ENCODE measurements around the gene SERPINB3.
A peak's percentile ranks its signal among the peaks of the same experiment; 100 is the strongest.
"Not testable (repeated sequence)": the region's sequence is repeated elsewhere in the genome, so short reads cannot be mapped to it uniquely, and the experiment has no call there.

Gene SERPINB3

DNA sequence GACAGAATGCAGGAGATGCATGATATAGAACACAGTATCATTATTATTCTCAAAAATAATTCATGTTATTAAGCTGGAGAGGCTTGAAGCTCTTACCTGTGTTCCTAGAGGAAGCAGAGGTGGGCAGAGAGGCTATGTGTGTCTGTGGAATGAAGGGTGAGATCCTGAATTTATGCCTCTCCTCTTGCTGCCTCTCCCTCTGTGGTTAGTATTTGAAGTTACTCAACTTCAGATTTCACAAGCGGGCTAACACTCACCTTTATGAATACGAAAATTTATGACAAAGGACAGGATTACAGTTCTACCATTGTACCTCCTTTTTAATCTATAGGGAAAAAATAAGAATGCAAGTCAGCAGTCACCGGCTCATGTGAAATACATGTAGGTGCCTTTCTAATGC is at the start of gene SERPINB3:
TSS of gene SERPINB3 (minus strand) at position 144 of the 400 bp plus-strand sequence. CDS start 677 bp downstream, outside the sequence.
- not testable (repeated sequence) for DNase-seq

GRCh38 chr18:63708650-63709049 is 47.0 kb upstream of the SERPINB3 start:
- DNase-seq, result no peak

DNA sequence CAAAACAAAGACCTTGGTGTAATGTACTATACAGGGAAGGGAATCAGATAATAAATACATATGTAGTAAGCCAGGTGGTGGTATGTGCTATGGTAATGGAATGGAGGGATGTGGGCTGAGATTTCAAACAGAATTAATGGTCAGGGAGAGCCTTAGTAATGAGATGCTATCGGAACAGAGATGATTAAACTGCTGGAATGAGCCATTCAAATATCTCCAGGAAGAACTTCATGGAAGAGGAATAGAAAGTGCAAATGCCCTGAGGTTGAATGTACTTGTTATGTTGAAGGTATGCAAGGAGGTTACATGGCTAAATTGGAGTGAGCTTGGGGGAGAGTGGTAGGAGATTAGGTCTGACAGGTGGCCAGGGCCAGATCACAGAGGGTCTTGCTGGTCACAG is 46.1 kb upstream of the SERPINB3 start:
- no peak for DNase-seq

DNA sequence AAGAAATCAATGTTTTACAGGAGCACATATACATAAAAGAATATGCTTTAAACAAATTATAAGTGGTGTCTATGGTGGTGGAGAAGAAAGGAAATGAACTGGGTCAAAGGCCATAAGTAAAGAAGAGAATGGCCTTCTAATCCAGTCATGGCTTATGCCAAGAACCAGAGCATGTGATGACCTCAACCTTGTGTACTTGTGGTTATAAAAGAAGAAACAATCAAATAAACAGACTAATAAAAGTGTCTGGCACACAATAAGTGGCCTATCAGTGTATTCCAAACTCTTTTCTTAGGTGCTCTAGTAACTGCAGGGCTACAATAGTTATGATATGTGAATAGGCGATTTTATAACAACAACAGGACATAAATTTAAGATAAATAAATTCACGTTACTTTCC is 43.7 kb upstream of the SERPINB3 start:
- no peak for DNase-seq

DNA sequence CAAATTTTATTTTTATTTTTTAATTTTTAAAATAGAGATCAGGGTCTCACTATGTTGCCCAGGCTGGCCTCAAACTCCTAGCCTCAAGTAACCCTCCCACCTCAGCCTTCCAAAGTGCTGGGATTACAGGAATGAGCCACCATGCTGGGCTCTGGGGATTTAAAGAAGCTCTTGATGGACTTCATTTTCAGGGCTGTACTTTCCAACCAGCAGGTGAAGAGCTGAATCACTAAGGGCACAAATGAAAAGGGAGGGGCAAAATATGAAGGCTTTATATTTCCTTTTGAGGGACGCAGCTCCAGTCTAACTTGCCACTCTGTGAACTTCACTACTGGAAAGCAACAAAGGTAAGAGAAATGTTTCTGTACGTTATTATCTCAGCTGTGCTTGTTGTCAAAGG is 41.0 kb upstream of the SERPINB3 start, which contains the start of gene SERPINB11:
TSS of gene SERPINB11 (plus strand) at position 301 of the 400 bp plus-strand sequence. CDS start 7,234 bp downstream, outside the sequence.
- DNase-seq, result no peak

DNA sequence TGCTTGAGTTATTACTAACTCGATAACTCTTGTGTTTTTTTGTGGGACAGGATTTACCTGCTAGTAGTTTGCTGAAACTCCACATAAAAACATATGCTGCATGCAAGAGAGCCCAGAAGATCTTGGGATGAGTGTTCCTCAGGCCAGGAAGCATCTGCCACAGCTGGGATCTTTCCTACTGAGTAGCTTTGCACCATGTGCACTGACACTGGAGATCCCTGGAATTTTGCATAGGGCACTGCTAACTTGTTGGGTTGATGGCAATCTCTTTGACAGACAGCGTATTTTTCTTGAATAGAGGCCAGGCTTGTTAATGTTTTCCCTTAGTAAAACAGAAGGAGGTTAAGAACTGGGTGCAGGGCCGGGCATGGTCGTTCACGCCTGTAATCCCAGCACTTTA is 40.3 kb upstream of the SERPINB3 start:
- DNase-seq, result no peak

GRCh38 chr18:63700501-63700900 is 38.8 kb upstream of the SERPINB3 start:
- DNase-seq, result no peak

- no peak for DNase-seq
Observed at GRCh38 chr18:63697097-63697660, 35.5 kb upstream of the SERPINB3 start.

DNA sequence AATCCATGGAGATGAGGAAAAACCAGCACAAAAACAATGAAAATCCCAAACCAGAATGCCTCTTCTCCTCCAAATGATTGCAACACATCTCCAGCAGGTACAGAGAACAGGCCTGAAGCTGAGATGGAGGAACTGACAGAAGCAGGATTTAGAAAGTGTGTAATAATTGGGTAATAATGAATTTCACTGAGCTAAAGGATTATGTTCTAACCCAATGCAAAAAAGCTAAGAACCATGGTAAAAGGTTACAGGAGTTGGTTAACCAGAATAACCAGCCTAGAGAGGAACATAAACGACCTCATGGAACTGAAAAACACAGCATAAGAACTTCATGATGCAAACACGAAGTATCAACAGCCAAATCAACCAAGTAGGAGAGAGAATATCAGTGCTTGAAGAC is 27.4 kb upstream of the SERPINB3 start:
- DNase-seq, result no peak

GRCh38 chr18:63686871-63687270 is 25.2 kb upstream of the SERPINB3 start:
- no peak for DNase-seq

GRCh38 chr18:63684718-63685117 is 23.0 kb upstream of the SERPINB3 start:
- no peak for DNase-seq

GRCh38 chr18:63683890-63684289 is 22.2 kb upstream of the SERPINB3 start:
- no peak for DNase-seq

DNA sequence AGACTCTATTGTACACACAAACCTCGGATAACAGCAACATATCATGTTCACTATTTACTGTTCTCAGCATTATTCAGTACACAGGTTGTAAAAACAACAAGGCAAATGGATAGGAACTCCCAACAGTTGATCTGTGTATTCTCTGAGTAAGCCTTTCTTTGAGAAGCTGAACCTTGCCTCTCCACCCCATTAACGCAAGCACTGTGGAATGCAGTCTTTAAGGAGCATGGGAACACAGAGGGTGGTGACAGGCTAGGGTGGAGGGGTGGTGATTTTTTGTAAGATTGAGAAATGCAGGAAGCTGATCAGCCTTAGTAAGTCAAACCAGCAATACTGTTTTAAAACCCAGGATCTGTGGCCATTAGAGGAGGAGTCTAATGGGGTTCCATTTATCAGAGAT is 21.5 kb upstream of the SERPINB3 start:
- no peak for DNase-seq

DNA sequence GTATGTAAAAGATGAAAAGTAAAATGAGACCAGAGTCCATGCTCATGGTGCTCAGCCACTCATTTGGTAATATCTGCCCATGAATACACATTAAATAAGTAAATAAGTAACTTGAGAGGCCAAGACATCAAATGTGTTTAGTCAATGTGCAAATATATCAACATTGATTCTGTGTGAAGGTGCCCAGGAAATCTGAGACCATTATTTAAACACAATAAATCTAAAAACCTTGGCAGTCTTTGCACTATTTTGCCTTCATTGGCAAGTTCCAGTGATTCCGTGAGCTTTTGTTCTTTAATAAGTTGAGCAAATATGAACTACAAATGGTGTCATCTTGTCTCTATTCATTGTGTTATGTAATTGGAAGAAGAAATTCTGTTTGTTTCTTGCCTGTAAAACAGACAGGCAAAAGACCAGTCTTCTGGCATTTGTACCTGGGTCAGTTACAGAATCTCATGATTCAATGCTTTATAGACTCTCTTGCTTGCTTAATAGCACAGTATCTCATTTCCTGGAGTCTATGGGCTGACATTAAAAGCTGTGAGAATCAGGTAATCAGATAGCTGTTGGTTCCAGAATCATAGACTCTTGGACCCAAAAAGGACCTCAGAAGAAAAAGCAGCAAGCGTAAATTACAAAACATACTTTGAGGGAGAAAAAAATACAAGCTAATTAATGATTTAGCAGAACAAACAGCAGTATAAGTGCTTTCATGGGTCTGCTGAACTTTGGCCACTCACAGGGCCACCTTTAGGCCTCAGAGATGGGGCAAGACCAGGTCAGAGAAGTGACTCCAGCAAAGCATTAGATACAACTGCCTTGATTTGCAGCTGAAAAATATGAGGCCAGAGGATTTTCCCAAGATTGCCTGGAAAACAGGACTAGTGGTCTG is 20.0 kb upstream of the SERPINB3 start:
- peak; percentile 83 for DNase-seq

GRCh38 chr18:63679820-63680606 is 18.3 kb upstream of the SERPINB3 start:
- no peak for DNase-seq

- DNase-seq, result no peak
Observed at GRCh38 chr18:63677500-63678225, 16.0 kb upstream of the SERPINB3 start.

DNA sequence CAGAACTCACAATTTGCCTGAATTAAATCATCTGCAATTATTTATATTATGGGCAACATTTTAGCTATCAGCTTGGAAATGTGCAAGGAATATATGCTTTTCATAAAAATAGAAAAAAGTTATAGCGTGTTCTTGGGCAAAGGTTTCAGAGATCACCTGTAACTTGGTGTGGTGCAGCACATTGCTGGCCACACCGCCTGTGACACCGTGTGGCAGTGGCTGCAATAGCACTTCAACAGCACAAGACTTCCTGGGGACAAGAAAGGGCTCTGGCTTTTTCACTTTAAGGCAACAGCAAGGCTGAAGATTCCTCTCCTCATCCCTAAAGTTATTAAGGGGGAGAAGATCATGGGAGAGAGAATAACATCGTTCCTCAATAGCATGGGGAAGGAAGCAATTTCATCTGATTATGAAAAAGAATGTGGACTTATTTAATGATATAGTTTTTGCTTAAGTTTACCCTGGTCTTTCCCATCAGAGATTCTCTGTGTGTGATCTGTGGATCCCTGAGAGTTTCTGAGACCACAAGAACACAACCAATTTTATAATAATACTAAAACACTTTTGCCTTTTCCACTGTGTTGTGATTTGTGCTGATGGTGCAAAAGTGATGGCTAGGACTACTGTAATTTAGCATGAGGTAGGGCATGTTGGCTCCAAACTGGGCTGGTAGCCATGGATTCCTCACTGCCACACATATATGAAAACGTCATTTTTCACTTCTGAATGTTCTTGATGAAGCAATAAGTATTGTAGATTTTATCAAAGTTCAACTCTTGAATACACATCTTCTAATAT is 15.0 kb upstream of the SERPINB3 start:
- peak; percentile 14 for DNase-seq

- no peak for DNase-seq
Observed at GRCh38 chr18:63664571-63664970, 2.9 kb upstream of the SERPINB3 start.

GRCh38 chr18:63658920-63659319 is 2.8 kb downstream of the SERPINB3 start:
- not testable (repeated sequence) for DNase-seq

DNA sequence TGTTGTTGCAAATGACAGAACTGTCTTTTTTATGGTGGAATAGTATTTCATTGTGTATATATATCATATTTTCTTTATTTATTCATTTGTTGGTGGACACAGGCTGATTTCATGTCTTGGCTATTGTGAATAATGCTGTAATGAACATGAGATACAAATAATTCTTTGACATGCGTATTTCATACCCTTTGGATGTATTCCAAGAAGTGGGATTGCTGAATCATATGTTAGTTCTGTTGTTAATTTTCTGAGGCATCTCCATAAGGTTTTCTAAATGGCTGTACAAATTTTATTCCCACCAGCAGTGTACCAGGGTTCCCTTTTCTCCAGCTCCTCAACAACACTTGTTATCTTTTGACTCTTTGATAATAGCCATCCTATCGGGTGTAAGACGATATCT is 11.4 kb downstream of the SERPINB3 start:
- DNase-seq, result not testable (repeated sequence)

GRCh38 chr18:63648241-63648640 is 13.5 kb downstream of the SERPINB3 start:
- DNase-seq, result no peak

GRCh38 chr18:63646936-63647335 is 14.8 kb downstream of the SERPINB3 start:
- DNase-seq, result no peak

Data from NCI-H748 treated with DMSO at 0.1 percent for 48 hours (cell line).